HAP-1 (cell line): ENCODE results near the gene AKR1C4.
"Not testable (repeated sequence)": the region's sequence is repeated elsewhere in the genome, so short reads cannot be mapped to it uniquely, and the experiment has no call there.

Source experiments
- DNase-seq, 2 experiments: peaks; one replicate each; pipeline ENCODE4 v3.0.0-alpha.2; 2016 to 2020; ENCODE audit warnings: low spot score in 2 of 2
- H3K27me3 ChIP-seq: fragments of 250-450 bp; sonication (Bioruptor Pico); 2 replicates; pipeline ENCODE4 v1.5.1; 2020; ENCODE audit warnings: low read depth, mild to moderate bottlenecking, moderate library complexity
- H3K36me3 ChIP-seq: fragments of 250-450 bp; sonication (Bioruptor Pico); replicated peaks from 2 replicates; pipeline ENCODE4 v1.5.1; 2020; ENCODE audit warnings: mild to moderate bottlenecking
- H3K4me1 ChIP-seq: fragments of 250-450 bp; sonication (Bioruptor Pico); 2 replicates; pipeline ENCODE4 v1.5.1; 2020; ENCODE audit warnings: mild to moderate bottlenecking
- H3K4me3 ChIP-seq: fragments of 250-450 bp; sonication (Bioruptor Pico); 2 replicates; pipeline ENCODE4 v1.5.1; 2020; ENCODE audit warnings: mild to moderate bottlenecking, moderate library complexity
- H3K9me3 ChIP-seq: fragments of 250-450 bp; sonication (Bioruptor Pico); 2 replicates; pipeline ENCODE4 v1.5.1; 2020; ENCODE audit warnings: mild to moderate bottlenecking, moderate library complexity
- in situ Hi-C: fragments of 300-500 bp; cut with MboI; formaldehyde crosslinking; loops from 3 replicates; pipeline ENCODE4 v1.14.3; 2020; ENCODE audit warnings: low sequenced_read_pairs, inconsistent platforms, mixed read lengths

AKR1C4 gene

GRCh38 chr10:5183923-5184322, 12.7 kb upstream of the AKR1C4 start:
- in situ Hi-C loops: no loop called here
- H3K27me3 ChIP-seq: no peaks in the 10 kb centered on the region

GRCh38 chr10:5184987-5185775, 11.5 kb upstream of the AKR1C4 start, which contains the start of gene AKR1C8:
Gene AKR1C8, minus strand, starts transcription at chr10:5185150. Its CDS starts 46 bp downstream, at chr10:5185104.
- DNase-seq: no peak
- Histone ChIP-seq H3K4me1 (no peaks in the 10 kb centered on the region), H3K4me3 (no peak within 1 kb of the TSS), H3K27me3 (no peaks in the 10 kb centered on the region), H3K9me3 (no peaks in the 10 kb centered on the region), H3K36me3 (no peaks in the 10 kb centered on the region)
- in situ Hi-C loops: no loop called here

More at GRCh38 chr10:5183923-5184322, 12.7 kb upstream of the AKR1C4 start:
- no peaks in the 10 kb centered on the region for H3K4me1 ChIP-seq
- no peak overlapping the region for H3K4me3 ChIP-seq
- no peaks in the 10 kb centered on the region for H3K36me3 ChIP-seq
- no peak for DNase-seq
- H3K9me3 ChIP-seq: no peaks in the 10 kb centered on the region

- in situ Hi-C loops: no loop called here
- Histone ChIP-seq H3K4me3 (no peak overlapping the region), H3K36me3 (no peaks in the 10 kb centered on the region), H3K9me3 (no peaks in the 10 kb centered on the region), H3K27me3 (no peaks in the 10 kb centered on the region), H3K4me1 (no peaks in the 10 kb centered on the region)
- DNase-seq: no peak
Observed at GRCh38 chr10:5187867-5188266, 8.8 kb upstream of the AKR1C4 start.

- no peaks in the 10 kb centered on the region for H3K27me3 ChIP-seq
- no peaks in the 10 kb centered on the region for H3K4me1 ChIP-seq
- H3K36me3 ChIP-seq: no peaks in the 10 kb centered on the region
- no peak for DNase-seq
- in situ Hi-C loops: no loop called here
- no peak overlapping the region for H3K4me3 ChIP-seq
- no peaks in the 10 kb centered on the region for H3K9me3 ChIP-seq
Observed at GRCh38 chr10:5188358-5188757, 8.3 kb upstream of the AKR1C4 start.

GRCh38 chr10:5194431-5194830, 2.2 kb upstream of the AKR1C4 start:
- Histone ChIP-seq H3K4me1 (no peaks in the 10 kb centered on the region), H3K27me3 (no peaks in the 10 kb centered on the region), H3K36me3 (no peaks in the 10 kb centered on the region), H3K4me3 (no peak overlapping the region), H3K9me3 (no peaks in the 10 kb centered on the region)
- in situ Hi-C loops: no loop called here
- DNase-seq: no peak

- Histone ChIP-seq H3K36me3 (no peaks in the 10 kb centered on the region), H3K27me3 (no peaks in the 10 kb centered on the region), H3K4me1 (no peaks in the 10 kb centered on the region), H3K4me3 (no peak overlapping the region), H3K9me3 (no peaks in the 10 kb centered on the region)
- in situ Hi-C loops: no loop called here
- no peak for DNase-seq
Observed at GRCh38 chr10:5195727-5196374, 786 bp upstream of the AKR1C4 start.

- Histone ChIP-seq H3K4me1 (no peaks in the 10 kb centered on the region), H3K27me3 (no peaks in the 10 kb centered on the region), H3K36me3 (no peaks in the 10 kb centered on the region), H3K4me3 (no peak overlapping the region), H3K9me3 (no peaks in the 10 kb centered on the region)
- no peak for DNase-seq
- in situ Hi-C loops: no loop called here
Observed at GRCh38 chr10:5198386-5198785, 1.7 kb downstream of the AKR1C4 start.

GRCh38 chr10:5199398-5199797, 2.8 kb downstream of the AKR1C4 start:
- no peaks in the 10 kb centered on the region for H3K4me1 ChIP-seq
- no peak for DNase-seq
- H3K27me3 ChIP-seq: no peaks in the 10 kb centered on the region
- no peaks in the 10 kb centered on the region for H3K9me3 ChIP-seq
- H3K4me3 ChIP-seq: no peak overlapping the region
- H3K36me3 ChIP-seq: no peaks in the 10 kb centered on the region
- in situ Hi-C loops: no loop called here

GRCh38 chr10:5206799-5207198, 10.2 kb downstream of the AKR1C4 start:
- Histone ChIP-seq H3K9me3 (no peaks in the 10 kb centered on the region), H3K4me3 (no peak overlapping the region), H3K36me3 (no peaks in the 10 kb centered on the region), H3K27me3 (no peaks in the 10 kb centered on the region), H3K4me1 (no peaks in the 10 kb centered on the region)
- DNase-seq: no peak
- in situ Hi-C loops: no loop called here

GRCh38 chr10:5209776-5210175, 13.1 kb downstream of the AKR1C4 start:
- in situ Hi-C loops: not testable (repeated sequence)

GRCh38 chr10:5210261-5210660, 13.6 kb downstream of the AKR1C4 start:
- H3K4me1 ChIP-seq, H3K36me3 ChIP-seq, H3K9me3 ChIP-seq, H3K4me3 ChIP-seq, H3K27me3 ChIP-seq, in situ Hi-C loops, DNase-seq: not testable (repeated sequence)

More at GRCh38 chr10:5209776-5210175, 13.1 kb downstream of the AKR1C4 start:
- H3K4me3 ChIP-seq, H3K27me3 ChIP-seq, DNase-seq, H3K36me3 ChIP-seq, H3K9me3 ChIP-seq, H3K4me1 ChIP-seq: not testable (repeated sequence)

GRCh38 chr10:5211696-5212536, 15.3 kb downstream of the AKR1C4 start:
- H3K9me3 ChIP-seq: no peaks in the 10 kb centered on the region

GRCh38 chr10:5216801-5217200, 20.2 kb downstream of the AKR1C4 start:
- in situ Hi-C loops: no loop called here
- Histone ChIP-seq H3K9me3 (no peaks in the 10 kb centered on the region), H3K36me3 (no peaks in the 10 kb centered on the region), H3K27me3 (no peaks in the 10 kb centered on the region), H3K4me1 (no peaks in the 10 kb centered on the region), H3K4me3 (no peak overlapping the region)
- DNase-seq: no peak

More at GRCh38 chr10:5211696-5212536, 15.3 kb downstream of the AKR1C4 start:
- no peak for DNase-seq
- no peaks in the 10 kb centered on the region for H3K4me1 ChIP-seq
- no peaks in the 10 kb centered on the region for H3K27me3 ChIP-seq
- no peak overlapping the region for H3K4me3 ChIP-seq
- in situ Hi-C loops: no loop called here
- no peaks in the 10 kb centered on the region for H3K36me3 ChIP-seq

- H3K9me3 ChIP-seq: no peaks in the 10 kb centered on the region
- H3K4me1 ChIP-seq: no peaks in the 10 kb centered on the region
- in situ Hi-C loops: no loop called here
- no peak for DNase-seq
- H3K27me3 ChIP-seq: no peaks in the 10 kb centered on the region
- H3K36me3 ChIP-seq: no peaks in the 10 kb centered on the region
- H3K4me3 ChIP-seq: no peak overlapping the region
Observed at GRCh38 chr10:5219262-5219661, 22.6 kb downstream of the AKR1C4 start.
